HEK293 (cell line): ENCODE measurements around the gene IFIH1.

Source experiments
- FEZF1 ChIP-seq: fragments of 450-650 bp; formaldehyde crosslinking; IDR thresholded peaks from 2 replicates; pipeline ENCODE4 v1.5.1; 2016; ENCODE audit warnings: missing biosample characterization, missing genetic modification characterization
- HOXC10 ChIP-seq: sonication (generic); formaldehyde crosslinking; IDR thresholded peaks from 2 replicates; pipeline ENCODE4 v1.8.1; 2023; ENCODE audit warnings: mild to moderate bottlenecking, missing genetic modification reagents
- KLF1 ChIP-seq: fragments of 450-650 bp; formaldehyde crosslinking; IDR thresholded peaks from 2 replicates; pipeline ENCODE4 v1.5.1; 2016; ENCODE audit warnings: missing biosample characterization, missing genetic modification characterization
- KLF17 ChIP-seq: fragments of 450-650 bp; formaldehyde crosslinking; IDR thresholded peaks from 2 replicates; pipeline ENCODE4 v1.5.1; 2016; ENCODE audit warnings: missing biosample characterization, missing genetic modification characterization
- PBX3 ChIP-seq: sonication (generic); formaldehyde crosslinking; IDR thresholded peaks from 2 replicates; pipeline ENCODE4 v1.8.1; 2022; ENCODE audit warnings: mild to moderate bottlenecking, moderate library complexity, missing genetic modification reagents
- PRDM1 ChIP-seq: fragments of 450-650 bp; formaldehyde crosslinking; IDR thresholded peaks from 2 replicates; pipeline ENCODE4; 2016; ENCODE audit warnings: missing biosample characterization, missing genetic modification characterization
- RBAK ChIP-seq: fragments of 450-650 bp; formaldehyde crosslinking; IDR thresholded peaks from 2 replicates; pipeline ENCODE4 v1.5.1; 2016; ENCODE audit warnings: missing biosample characterization, missing genetic modification characterization
- SP3 ChIP-seq: fragments of 450-650 bp; formaldehyde crosslinking; IDR thresholded peaks from 2 replicates; pipeline ENCODE4 v1.5.1; 2016; ENCODE audit warnings: missing biosample characterization, missing genetic modification characterization
- ZBTB21 ChIP-seq: fragments of 450-650 bp; formaldehyde crosslinking; IDR thresholded peaks from 2 replicates; pipeline ENCODE4 v1.5.1; 2017; ENCODE audit warnings: missing biosample characterization, missing genetic modification characterization
- ZBTB6 ChIP-seq: fragments of 450-650 bp; formaldehyde crosslinking; IDR thresholded peaks from 2 replicates; pipeline ENCODE4 v1.5.1; 2017; ENCODE audit warnings: missing biosample characterization, missing genetic modification characterization
- ZFP69B ChIP-seq: fragments of 450-650 bp; formaldehyde crosslinking; IDR thresholded peaks from 2 replicates; pipeline ENCODE4 v1.5.1; 2016; ENCODE audit warnings: missing biosample characterization, missing genetic modification characterization
- ZNF10 ChIP-seq: fragments of 450-650 bp; formaldehyde crosslinking; IDR thresholded peaks from 2 replicates; pipeline ENCODE4 v1.5.1; 2017; ENCODE audit warnings: missing biosample characterization, missing genetic modification characterization
- ZNF157 ChIP-seq: fragments of 450-650 bp; formaldehyde crosslinking; IDR thresholded peaks from 2 replicates; pipeline ENCODE4 v1.5.1; 2016; ENCODE audit warnings: missing biosample characterization, missing genetic modification characterization
- ZNF175 ChIP-seq: fragments of 450-650 bp; formaldehyde crosslinking; IDR thresholded peaks from 2 replicates; pipeline ENCODE4 v1.5.1; 2016; ENCODE audit warnings: missing biosample characterization, missing genetic modification characterization
- ZNF341 ChIP-seq: fragments of 450-650 bp; formaldehyde crosslinking; IDR thresholded peaks from 2 replicates; pipeline ENCODE4; 2016; ENCODE audit warnings: low read depth, missing biosample characterization, missing genetic modification characterization
- ZNF449 ChIP-seq: fragments of 450-650 bp; formaldehyde crosslinking; IDR thresholded peaks from 2 replicates; pipeline ENCODE4 v1.5.1; 2017; ENCODE audit warnings: missing biosample characterization, mild to moderate bottlenecking, missing genetic modification characterization, moderate library complexity
- ZNF473 ChIP-seq: fragments of 450-650 bp; formaldehyde crosslinking; IDR thresholded peaks from 2 replicates; pipeline ENCODE4 v1.5.1; 2017; ENCODE audit warnings: missing biosample characterization, missing genetic modification characterization
- ZNF518A ChIP-seq: fragments of 450-650 bp; formaldehyde crosslinking; conservative IDR thresholded peaks from 2 replicates; pipeline ENCODE4 v1.5.1; 2016; ENCODE audit warnings: low read depth, missing biosample characterization, missing genetic modification characterization
- ZNF529 ChIP-seq: fragments of 450-650 bp; formaldehyde crosslinking; IDR thresholded peaks from 2 replicates; pipeline ENCODE4 v1.5.1; 2017; ENCODE audit warnings: missing genetic modification characterization, missing biosample characterization; ENCODE audit not compliant: insufficient replicate concordance
- ZNF626 ChIP-seq: fragments of 450-650 bp; sonication (Bioruptor Pico); formaldehyde crosslinking; IDR thresholded peaks from 2 replicates; pipeline ENCODE4 v1.5.1; 2018; ENCODE audit warnings: missing biosample characterization, missing genetic modification characterization, inconsistent platforms
- ZNF670 ChIP-seq: fragments of 450-650 bp; formaldehyde crosslinking; IDR thresholded peaks from 2 replicates; pipeline ENCODE4 v1.5.1; 2016; ENCODE audit warnings: missing biosample characterization, missing genetic modification characterization, low read depth
- ZSCAN23 ChIP-seq: fragments of 450-650 bp; formaldehyde crosslinking; IDR thresholded peaks from 2 replicates; pipeline ENCODE4 v1.5.1; 2016; ENCODE audit warnings: missing biosample characterization, missing genetic modification characterization
- ZSCAN30 ChIP-seq: fragments of 450-650 bp; IDR thresholded peaks from 2 replicates; pipeline ENCODE4 v1.5.1; 2018; ENCODE audit warnings: missing biosample characterization, mild to moderate bottlenecking, missing genetic modification characterization, moderate library complexity
- TF ChIP-seq, protein P1 (sequence below): fragments of 450-650 bp; formaldehyde crosslinking; IDR thresholded peaks from 2 replicates; pipeline ENCODE4 v1.5.1; 2016; ENCODE audit warnings: missing biosample characterization, missing genetic modification characterization
- TF ChIP-seq, protein P2 (sequence below): fragments of 450-650 bp; formaldehyde crosslinking; optimal IDR thresholded peaks from 2 replicates; pipeline ENCODE3; 2016; ENCODE audit warnings: missing biosample characterization, mild to moderate bottlenecking, missing genetic modification characterization

The IFIH1 gene

GRCh38 chr2:162343824-162344616, 25.5 kb upstream of the IFIH1 start, which contains the start of gene GCA (continued):
- no peak for TF ChIP-seq ZSCAN23 (tag by site-specific recombination)
- TF ChIP-seq, protein P1, sequence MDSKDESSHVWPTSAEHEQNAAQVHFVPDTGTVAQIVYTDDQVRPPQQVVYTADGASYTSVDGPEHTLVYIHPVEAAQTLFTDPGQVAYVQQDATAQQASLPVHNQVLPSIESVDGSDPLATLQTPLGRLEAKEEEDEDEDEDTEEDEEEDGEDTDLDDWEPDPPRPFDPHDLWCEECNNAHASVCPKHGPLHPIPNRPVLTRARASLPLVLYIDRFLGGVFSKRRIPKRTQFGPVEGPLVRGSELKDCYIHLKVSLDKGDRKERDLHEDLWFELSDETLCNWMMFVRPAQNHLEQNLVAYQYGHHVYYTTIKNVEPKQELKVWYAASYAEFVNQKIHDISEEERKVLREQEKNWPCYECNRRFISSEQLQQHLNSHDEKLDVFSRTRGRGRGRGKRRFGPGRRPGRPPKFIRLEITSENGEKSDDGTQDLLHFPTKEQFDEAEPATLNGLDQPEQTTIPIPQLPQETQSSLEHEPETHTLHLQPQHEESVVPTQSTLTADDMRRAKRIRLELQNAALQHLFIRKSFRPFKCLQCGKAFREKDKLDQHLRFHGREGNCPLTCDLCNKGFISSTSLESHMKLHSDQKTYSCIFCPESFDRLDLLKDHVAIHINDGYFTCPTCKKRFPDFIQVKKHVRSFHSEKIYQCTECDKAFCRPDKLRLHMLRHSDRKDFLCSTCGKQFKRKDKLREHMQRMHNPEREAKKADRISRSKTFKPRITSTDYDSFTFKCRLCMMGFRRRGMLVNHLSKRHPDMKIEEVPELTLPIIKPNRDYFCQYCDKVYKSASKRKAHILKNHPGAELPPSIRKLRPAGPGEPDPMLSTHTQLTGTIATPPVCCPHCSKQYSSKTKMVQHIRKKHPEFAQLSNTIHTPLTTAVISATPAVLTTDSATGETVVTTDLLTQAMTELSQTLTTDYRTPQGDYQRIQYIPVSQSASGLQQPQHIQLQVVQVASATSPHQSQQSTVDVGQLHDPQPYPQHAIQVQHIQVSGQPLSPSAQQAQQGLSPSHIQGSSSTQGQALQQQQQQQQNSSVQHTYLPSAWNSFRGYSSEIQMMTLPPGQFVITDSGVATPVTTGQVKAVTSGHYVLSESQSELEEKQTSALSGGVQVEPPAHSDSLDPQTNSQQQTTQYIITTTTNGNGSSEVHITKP (tag by site-specific recombination), result peak; percentile 85
- TF ChIP-seq ZFP69B (tag by site-specific recombination), result no peak
- TF ChIP-seq ZBTB21 (tag by site-specific recombination), result no peak
- TF ChIP-seq KLF1 (tag by site-specific recombination), result peak; percentile 71
- peak; percentile 54 for TF ChIP-seq ZNF341 (tag by site-specific recombination)
- TF ChIP-seq ZNF473 (tag by site-specific recombination), result no peak
- TF ChIP-seq ZSCAN30 (tag by site-specific recombination), result no peak
- no peak for TF ChIP-seq ZNF175 (tag by site-specific recombination)
- TF ChIP-seq, protein P2, sequence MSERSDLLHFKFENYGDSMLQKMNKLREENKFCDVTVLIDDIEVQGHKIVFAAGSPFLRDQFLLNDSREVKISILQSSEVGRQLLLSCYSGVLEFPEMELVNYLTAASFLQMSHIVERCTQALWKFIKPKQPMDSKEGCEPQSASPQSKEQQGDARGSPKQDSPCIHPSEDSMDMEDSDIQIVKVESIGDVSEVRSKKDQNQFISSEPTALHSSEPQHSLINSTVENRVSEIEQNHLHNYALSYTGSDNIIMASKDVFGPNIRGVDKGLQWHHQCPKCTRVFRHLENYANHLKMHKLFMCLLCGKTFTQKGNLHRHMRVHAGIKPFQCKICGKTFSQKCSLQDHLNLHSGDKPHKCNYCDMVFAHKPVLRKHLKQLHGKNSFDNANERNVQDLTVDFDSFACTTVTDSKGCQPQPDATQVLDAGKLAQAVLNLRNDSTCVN (tag by site-specific recombination), result peak; percentile 75
- peak; percentile 90 for TF ChIP-seq SP3 (tag by site-specific recombination)
- TF ChIP-seq PRDM1, result no peak
- no peak for TF ChIP-seq ZNF449 (tag by site-specific recombination)
- TF ChIP-seq ZNF157 (tag by site-specific recombination), result no peak
- no peak for TF ChIP-seq ZNF529 (tag by site-specific recombination)
- TF ChIP-seq KLF17 (tag by site-specific recombination), result 0 out of 2 replicates have a peak, but pooled peaks have one; percentile 30
- no peak for TF ChIP-seq RBAK
- TF ChIP-seq ZNF518A (tag by site-specific recombination), result peak; percentile 56; the same call in 1 of the 2 replicates
- no peak for TF ChIP-seq HOXC10 (CRISPR knock-in tag)
- TF ChIP-seq FEZF1 (tag by site-specific recombination), result no peak
- no peak for TF ChIP-seq ZNF670 (tag by site-specific recombination)
- TF ChIP-seq ZNF626 (tag by site-specific recombination), result no peak
- peak; percentile 47; the same call in 1 of the 2 replicates for TF ChIP-seq ZBTB6
- no peak for TF ChIP-seq ZNF10 (tag by site-specific recombination)
- no peak for TF ChIP-seq PBX3 (CRISPR knock-in tag)
